HT1080 (cell line): ENCODE measurements around the gene TRAF4. TPM values are rescaled to one million over a fixed set of nuclear protein-coding genes. Genes with fewer than 3 reads are reported as not detected.

Experiments
- DNase-seq: peaks from one replicate; pipeline ENCODE4 v3.0.0-alpha.2; 2015; ENCODE audit warnings: low read depth
- polyA plus RNA-seq, 2 experiments: library from polyadenylated mRNA; depleted of rRNA; stranded (reverse); fragments of >200 nt; gene quantifications; 2 replicates each; pipeline ENCODE4 v1.2.3, GENCODE V29; 2015
- total RNA-seq: library from RNA; depleted of rRNA; stranded (reverse); fragments of >200 nt; shearing (Covaris generic); gene quantifications from 2 replicates; pipeline ENCODE4 v1.2.3, GENCODE V29; 2014; rRNA removed

Gene TRAF4, protein sequence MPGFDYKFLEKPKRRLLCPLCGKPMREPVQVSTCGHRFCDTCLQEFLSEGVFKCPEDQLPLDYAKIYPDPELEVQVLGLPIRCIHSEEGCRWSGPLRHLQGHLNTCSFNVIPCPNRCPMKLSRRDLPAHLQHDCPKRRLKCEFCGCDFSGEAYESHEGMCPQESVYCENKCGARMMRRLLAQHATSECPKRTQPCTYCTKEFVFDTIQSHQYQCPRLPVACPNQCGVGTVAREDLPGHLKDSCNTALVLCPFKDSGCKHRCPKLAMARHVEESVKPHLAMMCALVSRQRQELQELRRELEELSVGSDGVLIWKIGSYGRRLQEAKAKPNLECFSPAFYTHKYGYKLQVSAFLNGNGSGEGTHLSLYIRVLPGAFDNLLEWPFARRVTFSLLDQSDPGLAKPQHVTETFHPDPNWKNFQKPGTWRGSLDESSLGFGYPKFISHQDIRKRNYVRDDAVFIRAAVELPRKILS
- 68.7 and 80.7 TPM in 2 replicates for total RNA-seq
- polyA plus RNA-seq (2015; cell fraction: cytosol; rRNA removed), result 38.0 and 43.7 TPM in 2 replicates
- polyA plus RNA-seq (2015; cell fraction: nucleus; rRNA removed), result 80.8 and 90.6 TPM in 2 replicates

GRCh38 chr17:28743243-28744103, at the start of gene TRAF4:
Gene TRAF4 (plus strand): TSS chr17:28744011. CDS start chr17:28744113, 102 bp downstream.
- DNase-seq, result peak; percentile 86

DNA sequence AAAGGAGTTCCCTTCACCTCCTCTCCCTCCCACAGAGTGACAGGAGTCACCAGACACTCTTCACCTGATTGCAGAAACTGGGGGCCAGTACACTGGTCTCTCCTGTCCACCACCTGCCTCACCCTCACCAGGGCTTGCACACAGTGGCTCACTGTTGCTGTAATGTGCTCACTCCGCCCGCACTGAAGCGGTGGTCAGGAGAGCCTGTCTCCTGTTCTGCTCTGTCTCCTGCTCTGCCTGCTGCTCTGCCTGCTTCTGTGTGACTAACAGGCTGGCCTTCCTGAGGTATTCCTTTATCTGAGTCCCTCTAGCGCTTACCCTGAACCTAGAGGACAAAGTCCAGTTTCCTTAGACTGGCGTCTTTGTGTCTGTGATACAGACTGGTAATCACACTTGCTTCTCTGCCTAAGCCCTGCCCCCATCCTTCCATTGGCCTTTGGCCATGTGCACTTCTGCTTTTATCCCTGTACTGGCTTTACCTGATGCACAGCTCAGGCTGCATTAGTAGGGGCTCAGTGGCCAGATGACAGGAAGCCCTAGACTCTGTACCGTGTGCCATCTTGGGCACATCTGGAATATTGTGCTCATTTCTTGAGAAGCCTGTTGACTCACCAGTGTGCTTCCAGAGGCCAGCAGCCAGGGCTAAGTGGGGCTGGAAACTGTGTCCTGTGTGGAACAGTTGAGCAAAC, 45.4 kb upstream of the TRAF4 start:
- DNase-seq, result no peak

GRCh38 chr17:28700278-28700677, 43.5 kb upstream of the TRAF4 start:
- no peak for DNase-seq

DNA sequence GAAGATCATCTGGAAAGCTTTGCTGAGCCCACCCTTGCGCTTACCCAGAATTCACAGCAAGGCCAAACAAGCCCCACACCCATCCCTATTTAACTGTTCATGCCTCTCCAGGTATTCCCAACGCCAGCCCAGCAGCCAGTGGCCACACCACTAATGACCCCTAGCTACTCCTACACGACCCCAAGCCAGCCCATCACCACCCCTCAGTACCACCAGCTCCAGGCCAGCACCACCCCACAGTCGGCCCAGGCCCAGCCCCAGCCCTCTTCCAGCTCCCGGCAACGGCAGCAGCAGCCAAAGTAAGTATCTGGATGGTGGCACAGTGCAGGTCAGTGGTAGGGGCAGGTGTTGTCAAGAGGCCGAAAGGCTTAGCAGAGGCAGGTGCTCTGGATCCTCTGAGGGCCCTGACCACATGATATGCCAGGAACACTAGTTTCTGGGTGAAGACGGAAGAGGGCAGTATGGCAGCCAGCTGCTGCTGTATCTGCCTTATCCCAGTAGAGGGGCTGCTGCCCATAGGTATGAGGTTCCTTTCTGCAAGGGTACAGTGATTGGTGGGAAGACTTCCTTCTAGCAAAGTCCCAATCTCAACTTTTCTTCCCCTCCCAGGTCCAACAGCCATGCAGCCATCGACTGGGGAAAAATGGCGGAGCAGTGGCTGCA, 42.9 kb upstream of the TRAF4 start:
- DNase-seq, result no peak

GRCh38 chr17:28702026-28702751, 41.6 kb upstream of the TRAF4 start:
- no peak for DNase-seq

GRCh38 chr17:28702752-28703150, 41.1 kb upstream of the TRAF4 start:
- DNase-seq, result no peak

DNA sequence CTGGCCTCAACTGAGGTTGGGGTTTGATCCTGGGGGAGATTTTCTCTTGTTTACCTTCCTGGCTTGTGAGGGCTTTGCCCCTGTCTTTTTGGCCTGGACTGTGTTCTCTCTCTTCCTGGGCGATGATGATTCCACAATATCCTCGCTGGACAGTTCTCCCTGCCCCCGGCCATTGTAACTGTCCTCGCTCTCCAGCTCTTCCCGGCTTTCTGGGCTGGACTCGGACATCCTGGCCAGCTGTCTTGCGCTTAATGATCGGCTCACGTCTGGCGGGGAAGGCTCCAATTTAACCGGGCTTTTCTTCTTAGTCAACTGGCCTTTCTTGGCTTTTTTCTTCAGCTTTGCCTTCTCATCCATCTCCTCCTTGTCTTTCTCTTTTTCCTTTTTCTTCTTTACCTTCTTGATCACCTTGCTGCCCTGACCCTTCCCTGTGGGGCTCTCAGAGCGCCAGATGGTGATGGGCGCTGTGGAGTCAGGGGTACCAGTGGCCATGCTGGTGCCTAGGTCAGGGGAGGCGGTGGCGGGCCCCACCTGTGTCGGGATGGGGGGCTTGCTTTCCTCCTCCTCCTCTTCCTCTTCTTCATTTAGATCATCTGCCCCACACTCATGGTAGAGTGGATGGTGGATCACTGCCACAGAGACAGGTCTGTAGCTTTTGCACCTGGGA, 40.1 kb upstream of the TRAF4 start:
- no peak for DNase-seq

- no peak for DNase-seq
Observed at GRCh38 chr17:28704219-28704858, 39.5 kb upstream of the TRAF4 start.

GRCh38 chr17:28705074-28705659, 38.6 kb upstream of the TRAF4 start:
- DNase-seq, result no peak

DNA sequence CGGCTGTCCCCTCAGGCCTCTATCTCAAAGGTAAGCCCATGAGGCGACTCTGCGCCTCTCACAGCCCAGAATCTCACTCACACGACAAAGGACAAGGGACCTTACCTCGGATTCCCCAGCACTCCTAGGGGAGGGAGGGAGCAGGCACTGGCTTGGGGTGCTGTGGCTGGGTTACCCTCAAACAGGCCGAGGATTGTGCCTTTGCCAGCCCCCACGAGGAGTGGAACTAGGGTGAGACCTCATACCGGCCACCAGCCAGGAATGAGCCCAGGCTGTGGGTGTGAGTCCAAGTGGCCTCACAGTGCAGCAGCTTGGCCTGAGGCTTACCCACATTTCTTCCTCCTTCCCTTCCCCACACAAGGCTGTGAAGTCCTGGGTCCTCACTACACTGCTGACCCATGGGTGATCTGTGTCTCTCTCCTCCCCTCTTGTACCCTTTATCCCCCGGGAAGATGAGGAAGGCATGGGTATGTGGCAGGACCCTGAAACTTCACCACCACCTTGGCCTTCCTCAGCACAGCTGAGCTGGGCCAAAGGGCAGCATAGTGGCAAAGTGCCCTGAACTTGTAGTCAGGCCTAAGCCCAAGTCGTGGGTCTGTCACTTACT, 38.0 kb upstream of the TRAF4 start:
- DNase-seq, result no peak

- DNase-seq, result no peak
Observed at GRCh38 chr17:28706471-28707338, 37.1 kb upstream of the TRAF4 start.

- no peak for DNase-seq
Observed at GRCh38 chr17:28707339-28707720, 36.5 kb upstream of the TRAF4 start.

- DNase-seq, result peak; percentile 88
Observed at GRCh38 chr17:28710861-28711722, 32.7 kb upstream of the TRAF4 start.

DNA sequence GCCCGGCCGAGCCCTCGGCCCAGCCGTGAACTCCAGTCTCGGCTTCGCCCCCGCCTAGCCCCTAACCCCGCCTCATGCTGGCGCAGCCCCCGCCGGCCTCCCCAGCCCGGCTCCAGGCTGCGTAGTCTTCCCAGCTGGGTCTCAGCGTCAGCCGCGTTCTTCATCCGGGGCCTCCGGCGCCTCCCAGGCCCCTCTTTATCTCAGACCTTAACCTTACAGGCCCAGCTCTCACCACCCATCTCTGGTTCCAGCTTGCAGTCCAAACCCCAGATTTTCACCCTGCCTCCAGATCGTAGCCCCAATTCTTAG, 32.1 kb upstream of the TRAF4 start, which contains the start of gene PROCA1:
Gene PROCA1, minus strand, starts transcription at position 166 of the 309 bp plus-strand sequence. CDS start 228 bp downstream, outside the sequence.
- DNase-seq, result no peak

GRCh38 chr17:28712032-28712704, 31.6 kb upstream of the TRAF4 start:
- no peak for DNase-seq
